Measurements from ENCODE around the gene PURB.
"Not testable (repeated sequence)": the region's sequence is repeated elsewhere in the genome, so short reads cannot be mapped to it uniquely, and the experiment has no call there.

The PURB gene

DNA sequence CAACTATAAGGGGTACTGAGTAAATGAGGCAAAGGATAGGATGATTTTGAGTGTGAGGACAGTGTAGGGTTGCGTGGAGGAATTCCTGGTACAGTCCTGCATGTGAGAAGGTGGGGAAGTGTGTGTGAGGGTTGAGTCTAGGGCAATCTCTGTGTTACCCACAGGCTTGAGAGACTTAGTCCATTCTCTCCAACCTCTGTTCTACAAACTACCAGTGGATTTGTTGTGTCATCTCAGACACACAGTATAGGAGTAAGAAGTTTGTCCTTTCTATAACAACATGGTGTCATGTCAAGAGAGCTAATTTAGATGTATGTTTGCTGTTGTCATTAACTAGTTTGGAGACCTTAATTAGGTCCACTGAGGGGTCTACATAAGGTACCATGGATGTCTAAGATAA lies 12.5 kb downstream of the PURB start:
- no peak for DNase-seq (ENCODE audit: low read depth in 1 of 2, low spot score in 1 of 2)
- Histone ChIP-seq H3K27ac (replicated peaks) (no peak overlapping the region), H3K27me3 (ENCODE audit: insufficient read depth, poor library complexity, severe bottlenecking) (no peaks in the 10 kb centered on the region), H3K4me3 (replicated peaks; ENCODE audit: insufficient read depth, low read length) (no peak overlapping the region)
- TF ChIP-seq SPI1 (IDR thresholded peaks at IDR 0.05; ENCODE audit: borderline replicate concordance, low read depth) (no peak), GABPA (IDR thresholded peaks at IDR 0.05; ENCODE audit: low read depth) (no peak), CTCF (IDR thresholded peaks at IDR 0.05; ENCODE audit: insufficient read depth, low read length) (no peak), REST (IDR thresholded peaks at IDR 0.05; ENCODE audit: insufficient replicate concordance, low read depth) (no peak), POLR2AphosphoS5 (IDR thresholded peaks at IDR 0.05; ENCODE audit: low read depth) (no peak)

DNA sequence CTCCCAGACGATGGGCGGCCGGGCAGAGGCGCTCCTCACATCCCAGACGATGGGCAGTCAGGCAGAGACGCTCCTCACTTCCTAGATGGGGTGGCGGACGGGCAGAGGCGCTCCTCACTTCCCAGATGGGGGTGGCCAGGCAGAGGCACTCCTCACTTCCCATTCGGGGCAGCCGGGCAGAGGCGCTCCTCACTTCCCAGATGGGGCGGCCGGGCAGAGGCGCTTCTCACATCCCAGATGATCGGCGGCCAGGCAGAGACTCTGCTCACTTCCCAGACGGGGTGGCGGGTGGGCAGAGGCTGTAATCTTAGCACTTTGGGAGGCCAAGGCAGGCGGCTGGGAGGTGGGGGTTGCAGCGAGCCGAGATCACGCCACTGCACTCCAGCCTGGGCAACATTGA lies 13.4 kb downstream of the PURB start:
- H3K27me3 ChIP-seq (ENCODE audit: insufficient read depth, poor library complexity, severe bottlenecking); H3K4me3 ChIP-seq (replicated peaks; ENCODE audit: insufficient read depth, low read length): not testable (repeated sequence)

GRCh38 chr7:44870780-44871179 lies 14.6 kb downstream of the PURB start:
- H3K4me3 ChIP-seq (replicated peaks; ENCODE audit: insufficient read depth, low read length); DNase-seq (ENCODE audit: low read depth in 1 of 2, low spot score in 1 of 2); H3K27ac ChIP-seq (replicated peaks); H3K27me3 ChIP-seq (ENCODE audit: insufficient read depth, poor library complexity, severe bottlenecking): not testable (repeated sequence)

More for the DNA sequence above, 13.4 kb downstream of the PURB start:
- H3K27ac ChIP-seq (replicated peaks); DNase-seq (ENCODE audit: low read depth in 1 of 2, low spot score in 1 of 2): not testable (repeated sequence)

- H3K27me3 ChIP-seq (ENCODE audit: insufficient read depth, poor library complexity, severe bottlenecking); H3K4me3 ChIP-seq (replicated peaks; ENCODE audit: insufficient read depth, low read length); DNase-seq (ENCODE audit: low read depth in 1 of 2, low spot score in 1 of 2); H3K27ac ChIP-seq (replicated peaks): not testable (repeated sequence)
Observed at GRCh38 chr7:44870336-44870735, 15.0 kb downstream of the PURB start.

GRCh38 chr7:44867073-44867995 lies 18.0 kb downstream of the PURB start:
- DNase-seq (ENCODE audit: low read depth in 1 of 2, low spot score in 1 of 2), result no peak
- H3K4me3 ChIP-seq (replicated peaks; ENCODE audit: insufficient read depth, low read length), result no peak overlapping the region
- no peak overlapping the region for H3K27ac ChIP-seq (replicated peaks)
- TF ChIP-seq CTCF (IDR thresholded peaks at IDR 0.05; ENCODE audit: insufficient read depth, low read length) (no peak), REST (IDR thresholded peaks at IDR 0.05; ENCODE audit: insufficient replicate concordance, low read depth) (no peak), GABPA (IDR thresholded peaks at IDR 0.05; ENCODE audit: low read depth) (no peak), SPI1 (IDR thresholded peaks at IDR 0.05; ENCODE audit: borderline replicate concordance, low read depth) (no peak), POLR2AphosphoS5 (IDR thresholded peaks at IDR 0.05; ENCODE audit: low read depth) (no peak)
- H3K27me3 ChIP-seq (ENCODE audit: insufficient read depth, poor library complexity, severe bottlenecking), result no peaks in the 10 kb centered on the region

GRCh38 chr7:44861949-44862348 lies 23.4 kb downstream of the PURB start:
- DNase-seq (ENCODE audit: low read depth in 1 of 2, low spot score in 1 of 2); H3K27ac ChIP-seq (replicated peaks); H3K4me3 ChIP-seq (replicated peaks; ENCODE audit: insufficient read depth, low read length); H3K27me3 ChIP-seq (ENCODE audit: insufficient read depth, poor library complexity, severe bottlenecking): not testable (repeated sequence)

All from HL-60 (cell line).